ENCODE data around the gene C21orf58. TPM values are rescaled to one million over a fixed set of nuclear protein-coding genes. Genes with fewer than 3 reads are reported as not detected.

Gene C21orf58
- polyA plus RNA-seq, 3 donors, result 0.15 to 0.73 (median 0.21) TPM

DNA sequence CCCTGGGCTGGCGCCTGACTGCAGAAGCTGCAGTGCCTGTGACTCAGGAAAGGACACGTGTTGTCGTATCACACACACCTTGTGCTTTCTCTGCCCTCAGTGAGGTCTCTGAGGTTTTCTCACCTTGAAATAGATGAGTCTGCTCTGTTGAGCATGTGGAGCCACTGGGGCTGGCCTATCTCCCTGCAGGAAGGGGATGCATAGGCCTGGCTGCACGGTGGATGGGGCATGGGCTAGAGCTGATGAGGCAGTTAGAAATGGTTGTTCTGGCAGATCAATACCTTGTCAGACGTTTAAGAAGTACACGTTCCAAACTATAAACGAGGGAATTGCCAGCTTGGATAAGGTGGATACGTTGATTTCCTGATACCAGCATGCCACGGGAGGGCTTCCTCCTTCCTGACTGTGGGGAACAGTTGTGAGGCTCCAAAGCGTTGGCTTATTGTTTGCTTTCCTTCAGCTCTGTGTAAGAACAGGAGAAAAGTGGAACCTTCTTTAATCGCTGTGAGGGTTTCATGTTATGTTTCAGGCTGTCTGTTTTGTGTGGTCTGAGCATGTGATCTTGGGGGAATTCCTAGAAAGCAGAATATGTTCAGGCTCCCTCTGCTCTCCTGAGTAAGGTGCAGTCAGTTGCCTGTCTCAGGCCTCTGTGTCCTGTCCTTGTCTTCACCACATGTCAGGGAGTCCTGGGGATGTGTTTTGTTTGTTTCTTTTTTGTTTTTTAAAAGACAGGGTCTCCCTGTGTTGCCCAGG lies 45.0 kb upstream of the C21orf58 start:
- peaks cover 0 to 2% (median 0%) of the 10 kb centered on the region in 7 donors for H3K9me3 Mint-ChIP-seq
- H3K36me3 ChIP-seq (replicated peaks in 1 of 2; ENCODE audit: control insufficient read depth in 1 of 2, insufficient read depth in 2 of 2, low read length in 2 of 2), result peaks cover 47 to 66% of the 10 kb centered on the region in 2 donors
- H3K27ac ChIP-seq (ENCODE audit: low read depth in 1 of 2, low read length in 2 of 2), result peak overlapping the region in 1 of 2 donors; percentile 50
- peaks cover 0 to 3% of the 10 kb centered on the region in 2 donors for H3K9me3 ChIP-seq (replicated peaks in 1 of 2; ENCODE audit: control insufficient read depth in 1 of 2, insufficient read depth in 1 of 2, low read length in 2 of 2)
- TF ChIP-seq, protein P1, sequence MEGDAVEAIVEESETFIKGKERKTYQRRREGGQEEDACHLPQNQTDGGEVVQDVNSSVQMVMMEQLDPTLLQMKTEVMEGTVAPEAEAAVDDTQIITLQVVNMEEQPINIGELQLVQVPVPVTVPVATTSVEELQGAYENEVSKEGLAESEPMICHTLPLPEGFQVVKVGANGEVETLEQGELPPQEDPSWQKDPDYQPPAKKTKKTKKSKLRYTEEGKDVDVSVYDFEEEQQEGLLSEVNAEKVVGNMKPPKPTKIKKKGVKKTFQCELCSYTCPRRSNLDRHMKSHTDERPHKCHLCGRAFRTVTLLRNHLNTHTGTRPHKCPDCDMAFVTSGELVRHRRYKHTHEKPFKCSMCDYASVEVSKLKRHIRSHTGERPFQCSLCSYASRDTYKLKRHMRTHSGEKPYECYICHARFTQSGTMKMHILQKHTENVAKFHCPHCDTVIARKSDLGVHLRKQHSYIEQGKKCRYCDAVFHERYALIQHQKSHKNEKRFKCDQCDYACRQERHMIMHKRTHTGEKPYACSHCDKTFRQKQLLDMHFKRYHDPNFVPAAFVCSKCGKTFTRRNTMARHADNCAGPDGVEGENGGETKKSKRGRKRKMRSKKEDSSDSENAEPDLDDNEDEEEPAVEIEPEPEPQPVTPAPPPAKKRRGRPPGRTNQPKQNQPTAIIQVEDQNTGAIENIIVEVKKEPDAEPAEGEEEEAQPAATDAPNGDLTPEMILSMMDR (IDR thresholded peaks at IDR 0.05), result no peak
- H2AFZ ChIP-seq (ENCODE audit: insufficient read depth, low read depth, low read length, poor library complexity, severe bottlenecking), result no peak overlapping the region
- H3K36me3 Mint-ChIP-seq, result peaks cover 46 to 78% of the 10 kb centered on the region in 2 donors
- no peak overlapping the region for H3K4me3 Mint-ChIP-seq
- H3K27me3 Mint-ChIP-seq (ENCODE audit: low read depth in 3 of 3), result peaks cover 0 to 2% (median 0%) of the 10 kb centered on the region in 3 donors
- no peak overlapping the region for H3K4me3 ChIP-seq (replicated peaks in 1 of 3; ENCODE audit: low read depth in 2 of 3, low read length in 3 of 3)
- H3K79me2 ChIP-seq (ENCODE audit: insufficient read depth, low read length), result peaks cover 28% of the 10 kb centered on the region
- WGBS (ENCODE audit: insufficient coverage), result 20% methylated on average over 8 of the region's 11 CpGs
- DNase-seq, result no peak
- peaks cover 3% of the 10 kb centered on the region for H4K20me1 ChIP-seq (ENCODE audit: insufficient read depth, low read length)
- H3K4me2 ChIP-seq (replicated peaks; ENCODE audit: extremely low read depth, low read length, poor library complexity, severe bottlenecking), result no peak overlapping the region
- H3K27me3 ChIP-seq (ENCODE audit: control insufficient read depth in 2 of 2, insufficient read depth in 2 of 2, low read length in 2 of 2), result no peaks in the 10 kb centered on the region
- H3K4me1 Mint-ChIP-seq, result peaks cover 14% of the 10 kb centered on the region
- intact Hi-C loops (cut with micrococcal nuclease), result no loop called here
- peaks cover 8 to 14% of the 10 kb centered on the region in 2 donors for H3K4me1 ChIP-seq (ENCODE audit: control insufficient read depth in 1 of 2, insufficient read depth in 2 of 2, low read length in 2 of 2)
- peak overlapping the region; percentile 21 for H3K9ac ChIP-seq (ENCODE audit: insufficient read depth, low read length, poor library complexity, severe bottlenecking)
- H3K27ac Mint-ChIP-seq, result peak overlapping the region in 5 of 7 donors; percentile 16 to 79 (median 56)

DNA sequence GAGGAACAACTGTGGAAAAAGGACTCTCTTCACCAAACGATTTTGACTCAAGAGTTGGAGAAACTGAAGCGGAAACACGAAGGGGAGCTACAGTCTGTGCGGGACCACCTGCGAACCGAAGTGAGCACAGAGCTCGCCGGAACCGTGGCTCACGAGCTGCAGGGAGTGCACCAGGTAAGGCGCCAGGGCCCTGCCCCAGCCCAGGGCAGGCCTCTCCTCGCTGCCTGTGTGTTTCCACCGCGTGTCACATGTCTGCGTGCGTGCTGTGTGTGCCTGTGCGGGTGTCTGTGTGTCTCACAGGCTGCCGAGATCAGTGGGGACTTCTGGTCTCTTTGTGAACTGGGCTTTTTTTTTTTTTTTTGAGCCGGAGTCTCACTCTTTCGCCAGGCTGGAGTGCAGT lies 43.3 kb upstream of the C21orf58 start:
- peaks cover 0 to 2% (median 0%) of the 10 kb centered on the region in 7 donors for H3K9me3 Mint-ChIP-seq
- H3K4me3 ChIP-seq (replicated peaks in 1 of 3; ENCODE audit: low read depth in 2 of 3, low read length in 3 of 3), result no peak overlapping the region
- peaks cover 53 to 71% of the 10 kb centered on the region in 2 donors for H3K36me3 ChIP-seq (replicated peaks in 1 of 2; ENCODE audit: control insufficient read depth in 1 of 2, insufficient read depth in 2 of 2, low read length in 2 of 2)
- H3K9me3 ChIP-seq (replicated peaks in 1 of 2; ENCODE audit: control insufficient read depth in 1 of 2, insufficient read depth in 1 of 2, low read length in 2 of 2), result peaks cover 0 to 3% of the 10 kb centered on the region in 2 donors
- H4K20me1 ChIP-seq (ENCODE audit: insufficient read depth, low read length), result peaks cover 3% of the 10 kb centered on the region
- H3K27ac ChIP-seq (ENCODE audit: low read depth in 1 of 2, low read length in 2 of 2), result no peak overlapping the region
- no peaks in the 10 kb centered on the region for H3K27me3 ChIP-seq (ENCODE audit: control insufficient read depth in 2 of 2, insufficient read depth in 2 of 2, low read length in 2 of 2)
- 95% methylated on average over 18 of the region's 20 CpGs for WGBS (ENCODE audit: insufficient coverage)
- H3K27me3 Mint-ChIP-seq (ENCODE audit: low read depth in 3 of 3), result peaks cover 0 to 2% (median 0%) of the 10 kb centered on the region in 3 donors
- H3K27ac Mint-ChIP-seq, result peak overlapping the region in 1 of 7 donors; percentile 33
- H3K4me1 ChIP-seq (ENCODE audit: control insufficient read depth in 1 of 2, insufficient read depth in 2 of 2, low read length in 2 of 2), result peaks cover 8 to 14% of the 10 kb centered on the region in 2 donors
- peaks cover 53 to 80% of the 10 kb centered on the region in 2 donors for H3K36me3 Mint-ChIP-seq
- no peak overlapping the region for H2AFZ ChIP-seq (ENCODE audit: insufficient read depth, low read depth, low read length, poor library complexity, severe bottlenecking)
- no peak overlapping the region for H3K4me2 ChIP-seq (replicated peaks; ENCODE audit: extremely low read depth, low read length, poor library complexity, severe bottlenecking)
- H3K4me1 Mint-ChIP-seq, result peaks cover 14% of the 10 kb centered on the region
- H3K9ac ChIP-seq (ENCODE audit: insufficient read depth, low read length, poor library complexity, severe bottlenecking), result no peak overlapping the region
- peaks cover 15% of the 10 kb centered on the region for H3K79me2 ChIP-seq (ENCODE audit: insufficient read depth, low read length)
- no peak for DNase-seq
- H3K4me3 Mint-ChIP-seq, result no peak overlapping the region
- TF ChIP-seq, protein P1 (IDR thresholded peaks at IDR 0.05), result no peak
- intact Hi-C loops (cut with micrococcal nuclease), result no loop called here
